ENCODE results near the gene MAP1LC3B. TPM values are rescaled to one million over a fixed set of nuclear protein-coding genes. Genes with fewer than 3 reads are reported as not detected.

MAP1LC3B gene
- polyA plus RNA-seq, 1 donor = 44.7 TPM

Other genes with a start within 250 kb of the MAP1LC3B start
- gene C16orf95, start 74.9 kb upstream of the MAP1LC3B start, polyA plus RNA-seq = 3.3 TPM
- 18.3 TPM for gene FBXO31, start 8.6 kb upstream of the MAP1LC3B start, polyA plus RNA-seq
- 40.9 TPM for gene ZCCHC14, start 100.7 kb downstream of the MAP1LC3B start, polyA plus RNA-seq
- gene JPH3, start 210.2 kb downstream of the MAP1LC3B start, polyA plus RNA-seq = 2.2 TPM